ENCODE measurements around the gene PHTF2.
"Not testable (repeated sequence)": the region's sequence is repeated elsewhere in the genome, so short reads cannot be mapped to it uniquely, and the experiment has no call there.

PHTF2 gene

DNA sequence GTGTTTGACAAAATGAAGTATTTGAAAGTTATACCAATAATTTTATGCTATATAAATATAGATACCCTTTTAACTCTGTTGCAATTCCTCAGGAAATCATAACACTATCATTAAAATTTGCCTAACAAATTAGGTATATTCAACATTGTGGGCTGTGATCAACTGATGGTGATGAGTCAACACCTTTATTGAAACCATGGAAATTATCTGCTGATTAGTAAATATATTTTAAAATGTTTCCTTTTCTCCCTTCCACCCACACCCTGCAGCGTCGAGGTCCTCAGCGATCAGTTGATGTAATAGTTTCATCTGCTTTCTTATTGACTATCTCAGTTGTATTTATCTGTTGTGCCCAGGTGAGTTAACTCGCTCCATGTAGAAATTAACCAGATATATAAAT lies 143.9 kb downstream of the PHTF2 start:
- DNase-seq, result no peak

DNA sequence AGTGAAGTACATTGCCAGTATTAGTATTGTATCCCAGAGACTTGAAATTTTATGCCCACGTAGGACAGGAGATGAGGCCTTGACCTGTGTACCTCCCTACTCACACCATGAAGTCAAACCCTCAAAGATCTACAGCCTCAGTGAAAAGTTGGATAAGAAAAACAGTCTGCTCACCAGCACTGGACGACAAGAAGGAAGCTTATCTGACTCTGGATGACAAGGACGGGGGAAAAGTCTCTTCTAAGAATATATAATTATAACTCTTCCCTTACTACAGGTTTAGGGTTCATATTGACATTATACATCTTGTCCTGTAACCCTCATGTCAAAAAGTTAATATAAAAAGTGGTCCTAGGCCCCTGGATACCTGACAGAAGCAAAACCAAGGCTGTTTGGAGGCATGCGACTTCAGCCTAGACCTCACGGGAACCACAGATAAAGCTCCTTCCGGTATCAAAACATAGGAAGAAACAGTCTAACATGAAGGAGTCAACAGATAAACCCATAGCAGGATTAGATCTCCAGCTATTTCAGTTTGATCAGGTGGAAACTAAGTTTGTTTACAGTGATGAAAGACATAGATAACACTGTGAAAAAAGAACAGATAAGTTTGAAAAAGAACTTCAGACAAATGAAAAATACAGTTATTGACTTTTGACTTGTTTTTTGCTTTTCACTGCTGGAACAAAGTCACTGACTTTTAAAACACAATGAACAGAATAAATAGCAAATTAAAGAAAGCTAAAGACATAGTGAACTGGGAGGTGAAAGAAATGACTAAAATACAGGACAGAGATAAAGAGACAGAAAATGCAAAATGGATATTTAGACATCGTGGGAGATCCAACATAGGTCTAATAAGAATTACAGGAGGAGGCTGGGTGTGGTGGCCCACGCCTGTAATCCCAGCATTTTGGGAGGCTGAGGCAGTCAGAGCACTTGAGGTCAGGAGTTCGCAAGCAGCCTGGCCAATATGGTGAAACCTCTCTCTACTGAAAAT lies 145.9 kb downstream of the PHTF2 start:
- DNase-seq, result no peak

GRCh38 chr7:77950548-77950947 lies 152.0 kb downstream of the PHTF2 start:
- DNase-seq, result no peak

GRCh38 chr7:77954773-77955555 lies 156.4 kb downstream of the PHTF2 start:
- DNase-seq, result no peak

DNA sequence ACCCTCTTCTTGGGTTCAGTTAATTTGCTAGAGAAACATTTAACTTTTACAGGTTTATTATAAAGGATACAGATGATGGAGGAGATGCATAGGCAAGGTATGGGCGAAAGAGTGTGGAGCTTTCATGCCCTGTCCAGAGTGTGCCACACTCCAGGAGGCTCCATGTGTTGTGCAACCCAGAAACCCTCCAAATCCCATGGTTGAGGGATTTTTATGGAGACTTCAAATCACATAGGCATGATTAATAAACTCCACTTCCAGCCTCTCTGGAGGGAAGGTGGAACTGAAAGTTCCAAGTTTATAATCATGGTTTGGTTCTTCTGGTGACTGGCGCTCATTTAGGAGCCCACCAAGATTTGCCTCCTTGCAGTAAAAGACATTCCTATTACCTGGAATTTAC lies 159.9 kb downstream of the PHTF2 start:
- DNase-seq, result no peak

DNA sequence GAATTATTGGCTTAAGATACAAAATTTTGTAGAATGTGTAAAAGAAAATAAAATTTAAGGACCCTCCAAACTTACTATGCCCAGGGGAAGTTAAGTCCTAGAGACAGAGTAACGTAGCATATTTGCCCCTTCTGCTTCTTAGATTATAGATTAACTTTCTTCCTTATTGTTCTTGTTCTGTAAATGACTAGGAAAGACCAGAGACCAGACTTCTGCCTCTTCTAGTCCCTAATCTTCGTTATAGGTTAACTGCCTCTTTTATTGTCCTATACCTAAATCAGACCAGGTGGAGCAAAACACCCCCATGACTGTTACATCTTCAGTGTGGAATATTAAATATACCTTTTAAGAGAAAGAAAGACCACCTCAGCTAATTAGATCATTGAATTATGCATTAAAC lies 160.5 kb downstream of the PHTF2 start:
- DNase-seq, result no peak

- DNase-seq, result no peak
Measured at GRCh38 chr7:77960336-77960735, 161.8 kb downstream of the PHTF2 start.

- DNase-seq, result no peak
Measured at GRCh38 chr7:77967429-77967828, 168.9 kb downstream of the PHTF2 start.

GRCh38 chr7:77971726-77972125 lies 173.2 kb downstream of the PHTF2 start:
- no peak for DNase-seq

GRCh38 chr7:77975672-77976480 lies 177.3 kb downstream of the PHTF2 start:
- no peak for DNase-seq

DNA sequence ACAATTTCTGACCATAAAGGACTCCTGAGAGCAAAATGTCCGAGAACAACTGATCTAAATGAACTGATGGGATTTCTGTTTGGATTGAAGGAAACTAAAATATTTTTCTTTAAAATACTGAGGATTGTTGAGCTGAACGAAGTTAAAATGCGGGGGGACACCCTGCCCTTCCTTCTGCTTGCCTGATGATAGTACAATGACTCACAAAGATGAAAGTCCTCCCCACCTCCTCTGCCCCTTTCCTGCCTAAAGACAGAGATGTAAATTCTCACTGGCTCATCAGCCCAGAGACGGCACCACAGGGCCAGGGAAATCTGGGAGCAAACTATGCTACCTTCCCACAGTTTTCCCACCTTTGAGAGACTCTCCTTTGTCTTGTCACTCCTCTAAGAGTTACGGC lies 180.6 kb downstream of the PHTF2 start:
- no peak for DNase-seq

GRCh38 chr7:77980087-77980713 lies 181.6 kb downstream of the PHTF2 start:
- DNase-seq, result no peak

GRCh38 chr7:77982926-77983550 lies 184.5 kb downstream of the PHTF2 start:
- DNase-seq, result no peak

DNA sequence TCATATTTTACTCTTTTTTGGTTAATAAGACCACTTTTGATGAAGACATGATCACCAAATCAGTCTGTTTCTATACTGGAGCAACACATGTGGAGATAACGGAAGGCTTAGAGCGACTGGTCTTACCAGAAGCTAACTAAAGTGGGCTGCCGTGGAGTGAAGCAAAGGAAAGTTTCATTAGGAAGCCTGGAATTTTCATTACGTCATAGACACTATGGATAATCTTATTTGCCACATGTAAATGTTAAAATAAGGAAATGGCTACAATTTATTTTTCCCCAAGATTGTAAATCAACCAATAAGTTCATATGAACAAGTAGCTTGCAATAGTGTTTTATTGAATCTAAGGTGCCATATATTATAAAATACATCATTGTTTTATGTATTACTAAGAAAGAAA lies 185.4 kb downstream of the PHTF2 start:
- DNase-seq, result no peak

- DNase-seq, result no peak
Measured at GRCh38 chr7:77985232-77985973, 186.8 kb downstream of the PHTF2 start.

DNA sequence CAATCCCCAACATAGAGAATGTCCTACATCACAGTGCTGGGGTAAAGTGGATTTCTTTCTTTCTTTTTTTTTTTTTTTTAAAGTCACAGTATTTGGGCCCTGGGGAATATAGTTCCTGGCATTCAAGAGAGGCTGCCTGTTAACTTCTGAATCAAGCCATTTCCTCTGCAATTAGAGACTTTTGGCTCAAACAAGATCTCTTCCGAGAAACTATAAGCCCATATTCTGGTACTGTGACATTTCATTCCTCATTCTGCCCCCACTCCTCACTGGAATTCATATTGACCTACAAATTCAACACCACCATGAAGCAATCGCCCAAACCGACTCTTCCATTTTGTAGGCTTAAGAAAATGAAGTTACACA lies 187.4 kb downstream of the PHTF2 start:
- no peak for DNase-seq

DNA sequence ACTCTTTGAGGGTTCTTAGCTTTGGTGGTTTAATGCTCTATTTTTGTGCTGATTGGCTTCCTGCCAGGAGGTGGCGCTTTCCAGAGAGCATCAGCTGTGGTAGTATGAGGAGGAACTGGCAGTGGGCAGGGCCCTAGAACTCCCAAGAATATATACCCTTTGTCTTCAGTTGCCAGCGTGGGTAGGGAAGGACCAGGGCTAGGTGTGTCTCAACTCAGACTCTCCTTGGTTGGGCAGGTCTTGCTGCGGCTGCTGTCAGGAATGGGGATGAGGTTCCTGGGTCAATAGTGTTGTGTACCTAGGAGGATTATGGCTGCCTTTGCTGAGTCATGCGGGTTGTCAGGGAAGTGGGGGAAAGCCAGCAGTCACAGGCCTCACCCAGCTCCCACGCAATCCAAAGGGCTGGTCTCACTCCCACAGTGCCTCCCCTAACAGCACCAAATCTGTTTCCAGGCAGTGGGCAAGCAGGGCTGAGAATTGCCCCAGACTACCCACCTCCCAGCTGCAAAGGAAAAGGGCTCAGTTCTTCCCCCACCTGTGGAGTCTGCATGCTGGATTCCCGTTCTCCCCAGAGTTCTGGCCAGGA lies 191.5 kb downstream of the PHTF2 start:
- DNase-seq, result no peak

- no peak for DNase-seq
Measured at GRCh38 chr7:77991656-77992055, 193.1 kb downstream of the PHTF2 start.

DNA sequence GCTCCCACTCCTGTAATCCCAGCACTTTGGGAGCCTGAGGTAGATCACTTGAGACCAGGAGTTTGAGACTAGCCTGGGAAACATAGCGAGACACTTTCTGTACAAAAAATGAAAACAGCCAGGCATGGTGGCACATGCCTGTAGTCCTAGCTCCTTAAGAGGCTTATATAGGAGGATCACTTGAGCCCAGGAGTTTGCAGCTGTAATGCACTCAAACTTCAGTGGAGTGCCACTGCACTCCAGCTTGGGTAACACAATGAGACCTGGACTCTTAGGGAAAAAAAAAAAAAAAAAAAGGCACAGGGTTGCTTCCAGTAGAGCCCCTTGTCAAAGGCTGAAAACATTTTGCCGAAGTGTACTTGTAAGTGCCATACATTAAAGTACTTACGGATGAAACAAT lies 195.3 kb downstream of the PHTF2 start:
- DNase-seq, result no peak

- DNase-seq, result no peak
Measured at GRCh38 chr7:77995717-77996116, 197.1 kb downstream of the PHTF2 start.

GRCh38 chr7:77999168-77999567 lies 200.6 kb downstream of the PHTF2 start:
- not testable (repeated sequence) for DNase-seq
